HG03045 (cell line): ENCODE results near the gene MKNK1.

Source experiments
- ATAC-seq: cut with Tn5 transposase; IDR thresholded peaks from one replicate; pipeline ENCODE4 v1.9.1; 2021; ENCODE audit warnings: mild to moderate bottlenecking, moderate library complexity; ENCODE audit not compliant: unreplicated experiment

MKNK1 gene

GRCh38 chr1:46568461-46568891 lies 35.6 kb downstream of the MKNK1 start:
- no peak for ATAC-seq

GRCh38 chr1:46563341-46563740 lies 40.7 kb downstream of the MKNK1 start:
- no peak for ATAC-seq

GRCh38 chr1:46562498-46562897 lies 41.6 kb downstream of the MKNK1 start:
- ATAC-seq = no peak

GRCh38 chr1:46558966-46559365 lies 45.1 kb downstream of the MKNK1 start:
- ATAC-seq = no peak

- no peak for ATAC-seq
Observed at GRCh38 chr1:46558141-46558963, 45.7 kb downstream of the MKNK1 start.

GRCh38 chr1:46557403-46557802 lies 46.7 kb downstream of the MKNK1 start:
- no peak for ATAC-seq

- ATAC-seq = no peak
Observed at GRCh38 chr1:46556822-46557221, 47.2 kb downstream of the MKNK1 start.

- no peak for ATAC-seq
Observed at GRCh38 chr1:46555826-46556619, 48.0 kb downstream of the MKNK1 start.

GRCh38 chr1:46554597-46555381 lies 49.3 kb downstream of the MKNK1 start:
- ATAC-seq = no peak

GRCh38 chr1:46554236-46554596 lies 49.9 kb downstream of the MKNK1 start:
- no peak for ATAC-seq

GRCh38 chr1:46553506-46553905 lies 50.6 kb downstream of the MKNK1 start:
- ATAC-seq = no peak

GRCh38 chr1:46552357-46553237 lies 51.5 kb downstream of the MKNK1 start:
- ATAC-seq = no peak

- no peak for ATAC-seq
Observed at GRCh38 chr1:46551597-46552095, 52.4 kb downstream of the MKNK1 start, which contains the start of gene KNCN. Gene KNCN (minus strand): TSS chr1:46551647. CDS start chr1:46551215, 432 bp downstream.

- no peak for ATAC-seq
Observed at GRCh38 chr1:46550751-46551231, 53.3 kb downstream of the MKNK1 start.

GRCh38 chr1:46549697-46550681 lies 54.1 kb downstream of the MKNK1 start:
- ATAC-seq = no peak

- ATAC-seq = no peak
Observed at GRCh38 chr1:46547481-46548383, 56.3 kb downstream of the MKNK1 start.

- no peak for ATAC-seq
Observed at GRCh38 chr1:46546210-46546609, 57.9 kb downstream of the MKNK1 start.

- no peak for ATAC-seq
Observed at GRCh38 chr1:46545784-46546183, 58.3 kb downstream of the MKNK1 start.
